HepG2 (cell line): Measurements from ENCODE around the gene ILDR2.

ENCODE experiments used
- GTF2F1 ChIP-seq: fragments of 150-350 bp; IDR thresholded peaks from 2 replicates; pipeline ENCODE4 v1.6.1; 2014; ENCODE audit warnings: low read length
- POLR2A ChIP-seq, 2 experiments: IDR thresholded peaks; 2 replicates each; pipeline ENCODE4 v1.6.1; 2011; ENCODE audit warnings: low read depth in 2 of 2, low read length in 2 of 2, mild to moderate bottlenecking in 1 of 2, moderate library complexity in 1 of 2; ENCODE audit not compliant: insufficient read depth in 1 of 2
- PRDM15 ChIP-seq: sonication (generic); formaldehyde crosslinking; IDR thresholded peaks from 2 replicates; pipeline ENCODE4 v1.4.0; 2020; ENCODE audit warnings: missing genetic modification reagents
- RAD51 ChIP-seq: fragments of 450-650 bp; IDR thresholded peaks from 2 replicates; pipeline ENCODE4 v1.6.1; 2016; ENCODE audit warnings: borderline replicate concordance
- RERE ChIP-seq: IDR thresholded peaks from 2 replicates; pipeline ENCODE4 v1.6.1; 2016; ENCODE audit warnings: low read depth, missing genetic modification reagents, missing compliant biosample characterization
- RNF2 ChIP-seq: fragments of 450-650 bp; conservative IDR thresholded peaks from 2 replicates; pipeline ENCODE4 v1.6.1; 2016; ENCODE audit warnings: low read depth

GRCh38 chr1:166920561-166921475, 54.5 kb downstream of the ILDR2 start:
- no peak for TF ChIP-seq RAD51
- TF ChIP-seq RERE (CRISPR knock-in tag) = no peak
- TF ChIP-seq PRDM15 (CRISPR knock-in tag) = no peak
- TF ChIP-seq POLR2A (IDR thresholded peaks at IDR 0.05; ENCODE audit: insufficient read depth in 1 of 2, low read depth in 2 of 2, low read length in 2 of 2) = no peak
- TF ChIP-seq GTF2F1 = no peak
- TF ChIP-seq RNF2 = no peak
